HepG2 (cell line): ENCODE results near the gene RGCC. TPM values are rescaled to one million over a fixed set of nuclear protein-coding genes. Genes with fewer than 3 reads are reported as not detected.
A peak's percentile ranks its signal among the peaks of the same experiment; 100 is the strongest.

Experiments used
- ATAC-seq: fragments of 200-7000 bp; cut with Tn5 transposase; 3 replicates; pipeline ENCODE4 v1.9.1; 2020; ENCODE audit warnings: mild to moderate bottlenecking, moderate library complexity
- BruUV-seq: library from RNA; stranded (reverse); fragments of 400-500 nt; replicated peaks from 2 replicates; lab custom pipeline; 2021; lab: Mats Ljungman, UMichigan
- CTCF ChIA-PET: fragments of 300-600 bp; formaldehyde crosslinking; extraction: SDS; loops from one replicate; lab custom pipeline; 2021; ENCODE audit warnings: low total read pairs, inconsistent platforms, low intra/inter-chr PET ratio; lab: Yijun Ruan, JAX
- POLR2A ChIA-PET: fragments of 350-600 bp; sonication (Branson Sonifier 250); formaldehyde crosslinking; loops from one replicate; lab custom pipeline; 2020; ENCODE audit warnings: antibody characterized with exemption, inconsistent platforms; lab: Yijun Ruan, JAX
- DNase-seq: peaks from one replicate; pipeline ENCODE4 v3.0.0-alpha.2; 2015; ENCODE audit warnings: low spot score
- FAIRE-seq: peaks from 3 replicates; lab custom pipeline; 2011; peaks lifted over from hg19 to GRCh38; lab: Jason Lieb, UNC
- H2AFZ ChIP-seq: one replicate; pipeline ENCODE4 v1.6.1; 2011; ENCODE audit warnings: low read length, inconsistent platforms
- H3K27ac ChIP-seq: fragments of 300-600 bp; 3 replicates; pipeline ENCODE4 v1.8.0; 2011; ENCODE audit warnings: mixed run types, mild to moderate bottlenecking, mixed read lengths, low read length, inconsistent platforms; ENCODE audit not compliant: insufficient read depth; ENCODE audit errors: extremely low read length
- H3K27me3 ChIP-seq, 2 experiments: fragments of 200-600 bp in 1 of 2; 2 replicates in 1 of 2; 3 replicates in 1 of 2; pipeline versions ENCODE4 v1.6.0 to v1.8.0; 2011; ENCODE audit warnings: low read length in 2 of 2, mild to moderate bottlenecking in 2 of 2, moderate library complexity in 2 of 2, inconsistent platforms in 1 of 2; ENCODE audit not compliant: insufficient read depth in 2 of 2, control insufficient read depth in 1 of 2
- H3K36me3 ChIP-seq, 2 experiments: fragments of 200-600 bp in 1 of 2; replicated peaks in 1 of 2; 2 replicates in 1 of 2; 3 replicates in 1 of 2; pipeline versions ENCODE4 v1.5.1 to v1.8.0; 2011; ENCODE audit warnings: low read length in 2 of 2, inconsistent platforms in 1 of 2; ENCODE audit not compliant: insufficient read depth in 2 of 2, control insufficient read depth in 1 of 2
- H3K4me1 ChIP-seq: 2 replicates; pipeline ENCODE4 v1.5.1; 2012; ENCODE audit warnings: low read length, inconsistent platforms; ENCODE audit not compliant: insufficient read depth
- H3K4me2 ChIP-seq: 2 replicates; pipeline ENCODE4 v1.6.0; 2011; ENCODE audit warnings: low read depth, low read length, inconsistent platforms
- H3K4me3 ChIP-seq, 3 experiments: fragments of 200-600 bp in 1 of 3; sonication (generic), shearing (Covaris generic) in 1 of 3; replicated peaks in 1 of 3; 2 replicates each; pipeline ENCODE4 v1.5.1; 2011 to 2016; ENCODE audit warnings: low read length in 3 of 3, inconsistent platforms in 2 of 3, low read depth in 2 of 3, mild to moderate bottlenecking in 2 of 3, control low read depth in 1 of 3, mixed read lengths in 1 of 3; ENCODE audit not compliant: insufficient read depth in 1 of 3
- H3K79me2 ChIP-seq: one replicate; pipeline ENCODE4 v1.6.1; 2011; ENCODE audit warnings: low read length, inconsistent platforms; ENCODE audit not compliant: insufficient read depth
- H3K9ac ChIP-seq: 2 replicates; pipeline ENCODE4 v1.6.0; 2011; ENCODE audit warnings: mild to moderate bottlenecking, low read depth, low read length, inconsistent platforms; ENCODE audit not compliant: insufficient read depth
- H3K9me3 ChIP-seq: 2 replicates; pipeline ENCODE4 v1.5.1; 2012; ENCODE audit warnings: mild to moderate bottlenecking, low read length
- H4K20me1 ChIP-seq: 2 replicates; pipeline ENCODE4 v1.6.0; 2011; ENCODE audit warnings: inconsistent platforms, mild to moderate bottlenecking, low read length, moderate library complexity; ENCODE audit not compliant: insufficient read depth
- AFF4 ChIP-seq: sonication (generic); formaldehyde crosslinking; IDR thresholded peaks from 2 replicates; pipeline ENCODE4 v1.4.0; 2020; ENCODE audit warnings: missing genetic modification reagents
- ARID4A ChIP-seq: sonication (generic); formaldehyde crosslinking; IDR thresholded peaks from 2 replicates; pipeline ENCODE4 v1.5.0; 2020; ENCODE audit warnings: mild to moderate bottlenecking, missing genetic modification reagents, borderline replicate concordance
- CREB1 ChIP-seq, 2 experiments: fragments of 450-650 bp in 1 of 2; IDR thresholded peaks; 2 replicates each; pipeline ENCODE4 v1.6.1; 2016 to 2017; ENCODE audit warnings: control low read depth in 1 of 2, mild to moderate bottlenecking in 1 of 2, missing compliant biosample characterization in 1 of 2, missing genetic modification characterization in 1 of 2
- DNMT1 ChIP-seq: sonication (generic); formaldehyde crosslinking; IDR thresholded peaks from 2 replicates; pipeline ENCODE4 v1.5.1; 2020; ENCODE audit warnings: mild to moderate bottlenecking, missing genetic modification reagents
- DZIP1 ChIP-seq: sonication (generic); formaldehyde crosslinking; IDR thresholded peaks from 2 replicates; pipeline ENCODE4 v1.5.0; 2020; ENCODE audit warnings: mild to moderate bottlenecking, missing genetic modification reagents
- HMG20B ChIP-seq: conservative IDR thresholded peaks from 2 replicates; pipeline ENCODE4 v1.6.1; 2016; ENCODE audit warnings: missing genetic modification reagents, missing compliant biosample characterization
- ZBTB20 ChIP-seq: sonication (generic); formaldehyde crosslinking; IDR thresholded peaks from 2 replicates; pipeline ENCODE4 v1.8.1; 2023; ENCODE audit warnings: missing genetic modification reagents, low read depth, mild to moderate bottlenecking, borderline replicate concordance
- ZFAT ChIP-seq: sonication (generic); formaldehyde crosslinking; conservative IDR thresholded peaks from 2 replicates; pipeline ENCODE4 v1.8.1; 2023; ENCODE audit warnings: missing genetic modification reagents, inconsistent platforms
- ZKSCAN8 ChIP-seq: IDR thresholded peaks from 2 replicates; pipeline ENCODE4 v1.6.1; 2016; ENCODE audit warnings: borderline replicate concordance, missing genetic modification reagents, missing compliant biosample characterization
- ZNF264 ChIP-seq: sonication (generic); formaldehyde crosslinking; IDR thresholded peaks from 2 replicates; pipeline ENCODE4 v1.4.0; 2020; ENCODE audit warnings: missing genetic modification reagents
- ZNF567 ChIP-seq: sonication (generic); formaldehyde crosslinking; IDR thresholded peaks from 2 replicates; pipeline ENCODE4 v1.8.1; 2023; ENCODE audit warnings: mild to moderate bottlenecking, missing genetic modification reagents, borderline replicate concordance
- WGBS: methylation state at CpG from one replicate; pipeline ENCODE4 v1.1.6; 2017; ENCODE audit warnings: low lambda C conversion rate; 5-methylcytosine and 5-hydroxymethylcytosine counted together
- in situ Hi-C: cut with HindIII; loops from 2 replicates; pipeline ENCODE4 v1.10.0; 2017; ENCODE audit warnings: low pct_unique_long_range_greater_than_20kb; ENCODE audit not compliant: extremely low pct_ligation_motif_present
- intact Hi-C: fragments of 100-400 bp; cut with micrococcal nuclease; formaldehyde crosslinking; loops from one replicate; pipeline ENCODE4 v1.10.0; 2022; ENCODE audit not compliant: unreplicated experiment
- polyA plus RNA-seq, 8 experiments: library from polyadenylated mRNA; depleted of rRNA in 3 of 8; stranded (reverse) in 7 of 8; unstranded in 1 of 8; fragments of >200 nt; fragmentation: Illumina TruSeq in 4 of 8; extraction: Trizol in 4 of 8; gene quantifications; 2 replicates each; pipeline versions ENCODE4 v1.2.1 to v1.2.3, GENCODE V29; 2011 to 2016; ENCODE audit warnings: low read depth in 4 of 8, missing spikeins in 1 of 8, mixed read lengths in 1 of 8; ENCODE audit not compliant: insufficient read depth in 1 of 8
- total RNA-seq, 5 experiments: library from RNA; depleted of rRNA; stranded (reverse); fragments of >200 nt; fragmentation: Illumina TruSeq; extraction: Trizol; gene quantifications; 2 replicates each; pipeline ENCODE4 v1.2.3, GENCODE V29; 2016; ENCODE audit warnings: low read depth in 1 of 5

The RGCC gene
- total and polyA plus RNA-seq, 2 of the 13 experiments (the other 11 are each of a cell fraction or from before 2014, with no cell fraction given), result 0.20 to 8.4 TPM

DNA sequence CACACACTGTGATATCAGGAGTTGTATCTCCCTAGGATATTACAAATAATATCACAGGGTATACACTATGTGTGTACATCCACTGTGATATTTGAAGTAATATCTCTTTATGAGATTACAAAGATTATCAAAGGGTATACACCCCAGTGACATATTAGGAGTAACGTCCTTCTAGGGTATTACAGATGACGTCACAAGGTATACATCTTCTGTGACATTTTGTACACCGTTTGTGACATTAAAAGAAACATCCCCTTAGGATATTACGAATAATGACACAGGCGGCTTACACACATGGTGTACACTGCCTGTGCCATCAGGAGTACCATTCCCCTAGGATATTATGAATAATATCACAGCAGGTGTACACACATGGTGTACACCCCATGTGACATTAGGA is 13.4 kb upstream of the RGCC start (continued):
- TF ChIP-seq CREB1 (IDR thresholded peaks at IDR 0.05) (peak; percentile 95), CREB1 (CRISPR knock-in tag; IDR thresholded peaks at IDR 0.05) (no peak), ARID4A (CRISPR knock-in tag) (no peak), ZKSCAN8 (CRISPR knock-in tag) (no peak)
- TF ChIP-seq, all 625 proteins: peak for 2

DNA sequence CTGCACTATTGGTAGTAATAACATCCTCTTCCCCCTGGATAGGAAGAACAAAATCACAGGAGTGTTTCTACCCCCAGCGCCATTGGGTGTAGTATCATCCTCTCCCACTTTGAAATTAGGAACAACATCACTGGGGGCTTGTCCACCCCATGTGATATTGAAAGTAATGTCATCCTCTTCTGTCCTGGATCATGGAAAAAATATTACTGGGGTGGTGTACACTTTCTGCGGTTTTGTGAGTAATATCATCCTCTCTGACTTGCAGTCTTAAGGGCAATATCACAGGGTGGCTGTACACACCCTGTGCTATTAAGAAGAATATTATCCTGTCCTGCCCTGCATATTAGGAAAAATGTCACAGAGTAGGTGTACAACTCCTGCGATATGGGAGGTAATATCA is 4.9 kb upstream of the RGCC start:
- H3K4me2 ChIP-seq, result no peak overlapping the region
- intact Hi-C loops, result no loop called here
- H3K4me1 ChIP-seq, result peaks cover 18% of the 10 kb centered on the region
- H3K36me3 ChIP-seq, result no peaks in the 10 kb centered on the region
- H3K9me3 ChIP-seq, result no peaks in the 10 kb centered on the region
- no peaks in the 10 kb centered on the region for H4K20me1 ChIP-seq
- H3K4me3 ChIP-seq, result no peak overlapping the region
- no peak overlapping the region for H3K9ac ChIP-seq
- WGBS, result 46% methylated on average over 3 of the region's 3 CpGs
- H3K79me2 ChIP-seq, result no peaks in the 10 kb centered on the region
- BruUV-seq, result no TSS peak
- no peak for DNase-seq
- H2AFZ ChIP-seq, result no peak overlapping the region
- no peak overlapping the region for H3K27ac ChIP-seq
- ChIA-PET POLR2A (no interaction called here), CTCF (no interaction called here)
- in situ Hi-C loops, result no loop called here
- H3K27me3 ChIP-seq, result peaks cover 0 to 21% of the 10 kb centered on the region in 2 experiments; a peak in 2 of 5 replicates
- FAIRE-seq, result no peak
- no peak for ATAC-seq
- TF ChIP-seq HMG20B (CRISPR knock-in tag) (no peak), ZNF264 (CRISPR knock-in tag) (no peak), AFF4 (no peak), DZIP1 (CRISPR knock-in tag) (no peak), ZBTB20 (CRISPR knock-in tag) (no peak), DNMT1 (CRISPR knock-in tag) (no peak), ZNF567 (no peak), ZFAT (no peak)
